Vagina (tissue), 2 donors: ENCODE measurements around the gene ELAVL1.

ENCODE experiments used
- POLR2A ChIP-seq, 2 donors: fragments of 450-650 bp; IDR thresholded peaks; one replicate each; pipeline ENCODE4 v1.6.1; 2017; ENCODE audit warnings: antibody characterized with exemption in 2 of 2, mild to moderate bottlenecking in 2 of 2, moderate library complexity in 2 of 2
- POLR2AphosphoS5 ChIP-seq, 2 donors: sonication (generic); formaldehyde crosslinking; IDR thresholded peaks; one replicate each; pipeline ENCODE4 v1.9.0; 2017; ENCODE audit warnings: antibody characterized with exemption in 2 of 2, mild to moderate bottlenecking in 2 of 2, low read depth in 1 of 2; ENCODE audit not compliant: insufficient read depth in 1 of 2
- TF ChIP-seq, protein P1 (sequence below), 3 experiments: fragments of 450-650 bp in 2 of 3; fragments of 200-600 bp in 1 of 3; sonication (generic) in 1 of 3; IDR thresholded peaks; one replicate each; pipeline ENCODE4 v1.5.1; 2017 to 2019; ENCODE audit warnings: antibody characterized with exemption in 3 of 3, mild to moderate bottlenecking in 2 of 3, moderate library complexity in 2 of 3

DNA sequence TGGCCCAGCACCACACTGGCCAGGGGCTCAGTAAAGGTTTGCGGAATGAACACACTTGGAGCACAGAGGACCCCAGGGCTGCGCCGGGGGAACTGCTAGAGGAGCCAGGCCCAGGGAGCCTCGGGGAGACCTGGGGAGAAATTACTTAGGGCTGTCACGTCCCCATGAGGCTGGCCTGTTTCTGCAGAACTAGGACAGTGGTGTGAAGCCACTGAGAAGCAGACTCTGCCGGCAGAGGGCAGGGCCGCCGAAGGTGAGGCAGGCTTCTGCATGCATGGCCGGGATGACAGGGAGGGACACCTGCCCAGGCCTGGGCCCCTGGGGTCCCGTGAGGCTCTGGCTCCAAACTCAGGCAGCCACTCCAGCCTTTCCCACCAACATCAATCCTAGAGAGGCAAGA, 26.4 kb downstream of the ELAVL1 start:
- TF ChIP-seq, protein P1, sequence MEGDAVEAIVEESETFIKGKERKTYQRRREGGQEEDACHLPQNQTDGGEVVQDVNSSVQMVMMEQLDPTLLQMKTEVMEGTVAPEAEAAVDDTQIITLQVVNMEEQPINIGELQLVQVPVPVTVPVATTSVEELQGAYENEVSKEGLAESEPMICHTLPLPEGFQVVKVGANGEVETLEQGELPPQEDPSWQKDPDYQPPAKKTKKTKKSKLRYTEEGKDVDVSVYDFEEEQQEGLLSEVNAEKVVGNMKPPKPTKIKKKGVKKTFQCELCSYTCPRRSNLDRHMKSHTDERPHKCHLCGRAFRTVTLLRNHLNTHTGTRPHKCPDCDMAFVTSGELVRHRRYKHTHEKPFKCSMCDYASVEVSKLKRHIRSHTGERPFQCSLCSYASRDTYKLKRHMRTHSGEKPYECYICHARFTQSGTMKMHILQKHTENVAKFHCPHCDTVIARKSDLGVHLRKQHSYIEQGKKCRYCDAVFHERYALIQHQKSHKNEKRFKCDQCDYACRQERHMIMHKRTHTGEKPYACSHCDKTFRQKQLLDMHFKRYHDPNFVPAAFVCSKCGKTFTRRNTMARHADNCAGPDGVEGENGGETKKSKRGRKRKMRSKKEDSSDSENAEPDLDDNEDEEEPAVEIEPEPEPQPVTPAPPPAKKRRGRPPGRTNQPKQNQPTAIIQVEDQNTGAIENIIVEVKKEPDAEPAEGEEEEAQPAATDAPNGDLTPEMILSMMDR (IDR thresholded peaks at IDR 0.05), result no peak
- no peak for TF ChIP-seq POLR2AphosphoS5 (IDR thresholded peaks at IDR 0.05; ENCODE audit: insufficient read depth in 1 of 2, low read depth in 1 of 2)
- no peak for TF ChIP-seq POLR2A (IDR thresholded peaks at IDR 0.05)
